Right lobe of liver (tissue), 4 donors: ENCODE measurements around the gene PGBD5.

Experiments
- POLR2A ChIP-seq: fragments of 450-650 bp; IDR thresholded peaks from one replicate; pipeline ENCODE4 v1.6.1; 2017; ENCODE audit warnings: antibody characterized with exemption, mild to moderate bottlenecking
- TF ChIP-seq, protein P1 (sequence below), 4 donors: fragments of 200-600 bp in 3 of 4; fragments of 450-650 bp in 1 of 4; IDR thresholded peaks; one replicate each; pipeline versions ENCODE4 v1.5.1 to v1.8.0; 2016 to 2022; ENCODE audit warnings: antibody characterized with exemption in 4 of 4, mild to moderate bottlenecking in 2 of 4
- donor health status: DM: no; HTN: no; CAD: no.
- donor health status: DM: no; HTN: no; CAD: no.
- donor health status: DM: no; HTN: yes; CAD: no.

DNA sequence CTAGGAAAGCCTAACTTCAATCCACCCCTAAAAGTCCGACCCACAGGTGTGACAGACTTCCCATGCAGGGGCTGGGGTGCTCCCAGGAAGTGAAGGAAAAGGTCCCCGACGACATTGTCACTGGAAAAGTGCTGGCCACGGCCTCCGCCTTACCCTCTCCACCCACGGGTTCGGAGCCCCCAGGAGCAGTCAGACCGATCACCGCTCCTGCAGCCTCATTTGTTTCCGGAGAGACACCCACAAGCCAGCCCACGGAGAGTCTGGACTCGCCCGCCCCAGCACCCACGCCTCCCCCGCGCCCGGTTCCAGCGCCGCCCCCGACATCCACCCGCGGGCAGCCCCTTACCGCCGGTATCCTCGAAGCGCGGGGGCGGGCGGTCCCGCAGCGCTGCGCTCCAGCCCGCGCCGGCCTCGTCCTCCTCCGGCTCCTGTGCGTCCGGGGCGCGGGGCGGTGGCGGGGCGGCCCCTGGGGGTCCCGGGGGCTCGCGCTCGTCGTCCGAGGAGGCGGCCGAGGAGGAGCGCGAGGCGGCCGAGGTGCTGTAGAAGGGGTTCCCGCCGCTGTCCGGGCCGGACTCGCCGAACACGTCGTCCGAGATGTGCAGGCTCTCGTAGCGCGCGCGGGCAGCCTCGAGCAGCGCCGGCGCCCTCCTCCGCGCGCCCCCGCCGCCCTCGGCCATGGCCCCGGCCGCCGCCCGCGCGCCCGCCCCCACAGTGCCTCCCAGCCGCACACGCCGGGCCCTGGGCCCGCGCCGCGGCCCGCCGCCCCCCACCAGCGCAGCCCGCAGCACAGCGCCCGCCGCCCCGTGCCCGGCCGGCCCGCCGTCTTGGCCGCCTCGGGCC is 660 bp downstream of the PGBD5 start:
- no peak for TF ChIP-seq POLR2A
- TF ChIP-seq, protein P1, sequence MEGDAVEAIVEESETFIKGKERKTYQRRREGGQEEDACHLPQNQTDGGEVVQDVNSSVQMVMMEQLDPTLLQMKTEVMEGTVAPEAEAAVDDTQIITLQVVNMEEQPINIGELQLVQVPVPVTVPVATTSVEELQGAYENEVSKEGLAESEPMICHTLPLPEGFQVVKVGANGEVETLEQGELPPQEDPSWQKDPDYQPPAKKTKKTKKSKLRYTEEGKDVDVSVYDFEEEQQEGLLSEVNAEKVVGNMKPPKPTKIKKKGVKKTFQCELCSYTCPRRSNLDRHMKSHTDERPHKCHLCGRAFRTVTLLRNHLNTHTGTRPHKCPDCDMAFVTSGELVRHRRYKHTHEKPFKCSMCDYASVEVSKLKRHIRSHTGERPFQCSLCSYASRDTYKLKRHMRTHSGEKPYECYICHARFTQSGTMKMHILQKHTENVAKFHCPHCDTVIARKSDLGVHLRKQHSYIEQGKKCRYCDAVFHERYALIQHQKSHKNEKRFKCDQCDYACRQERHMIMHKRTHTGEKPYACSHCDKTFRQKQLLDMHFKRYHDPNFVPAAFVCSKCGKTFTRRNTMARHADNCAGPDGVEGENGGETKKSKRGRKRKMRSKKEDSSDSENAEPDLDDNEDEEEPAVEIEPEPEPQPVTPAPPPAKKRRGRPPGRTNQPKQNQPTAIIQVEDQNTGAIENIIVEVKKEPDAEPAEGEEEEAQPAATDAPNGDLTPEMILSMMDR (IDR thresholded peaks at IDR 0.05), result no peak
